HepG2 (cell line): ENCODE measurements around the gene DOCK1. TPM values are rescaled to one million over a fixed set of nuclear protein-coding genes. Genes with fewer than 3 reads are reported as not detected.

Source experiments
- ATAC-seq: fragments of 200-7000 bp; cut with Tn5 transposase; 3 replicates; pipeline ENCODE4 v1.9.1; 2020; ENCODE audit warnings: mild to moderate bottlenecking, moderate library complexity
- BruUV-seq: library from RNA; stranded (reverse); fragments of 400-500 nt; replicated peaks from 2 replicates; lab custom pipeline; 2021; lab: Mats Ljungman, UMichigan
- CTCF ChIA-PET: fragments of 300-600 bp; formaldehyde crosslinking; extraction: SDS; loops from one replicate; lab custom pipeline; 2021; ENCODE audit warnings: low total read pairs, inconsistent platforms, low intra/inter-chr PET ratio; lab: Yijun Ruan, JAX
- POLR2A ChIA-PET: fragments of 350-600 bp; sonication (Branson Sonifier 250); formaldehyde crosslinking; loops from one replicate; lab custom pipeline; 2020; ENCODE audit warnings: antibody characterized with exemption, inconsistent platforms; lab: Yijun Ruan, JAX
- DNase-seq: peaks from one replicate; pipeline ENCODE4 v3.0.0-alpha.2; 2015; ENCODE audit warnings: low spot score
- FAIRE-seq: peaks from 3 replicates; lab custom pipeline; 2011; peaks lifted over from hg19 to GRCh38; lab: Jason Lieb, UNC
- H2AFZ ChIP-seq: one replicate; pipeline ENCODE4 v1.6.1; 2011; ENCODE audit warnings: low read length, inconsistent platforms
- H3K27ac ChIP-seq: fragments of 300-600 bp; 3 replicates; pipeline ENCODE4 v1.8.0; 2011; ENCODE audit warnings: mixed run types, mild to moderate bottlenecking, mixed read lengths, low read length, inconsistent platforms; ENCODE audit not compliant: insufficient read depth; ENCODE audit errors: extremely low read length
- H3K27me3 ChIP-seq, 2 experiments: fragments of 200-600 bp in 1 of 2; 2 replicates in 1 of 2; 3 replicates in 1 of 2; pipeline versions ENCODE4 v1.6.0 to v1.8.0; 2011; ENCODE audit warnings: low read length in 2 of 2, mild to moderate bottlenecking in 2 of 2, moderate library complexity in 2 of 2, inconsistent platforms in 1 of 2; ENCODE audit not compliant: insufficient read depth in 2 of 2, control insufficient read depth in 1 of 2
- H3K36me3 ChIP-seq, 2 experiments: fragments of 200-600 bp in 1 of 2; replicated peaks in 1 of 2; 2 replicates in 1 of 2; 3 replicates in 1 of 2; pipeline versions ENCODE4 v1.5.1 to v1.8.0; 2011; ENCODE audit warnings: low read length in 2 of 2, inconsistent platforms in 1 of 2; ENCODE audit not compliant: insufficient read depth in 2 of 2, control insufficient read depth in 1 of 2
- H3K4me1 ChIP-seq: 2 replicates; pipeline ENCODE4 v1.5.1; 2012; ENCODE audit warnings: low read length, inconsistent platforms; ENCODE audit not compliant: insufficient read depth
- H3K4me2 ChIP-seq: 2 replicates; pipeline ENCODE4 v1.6.0; 2011; ENCODE audit warnings: low read depth, low read length, inconsistent platforms
- H3K4me3 ChIP-seq, 3 experiments: fragments of 200-600 bp in 1 of 3; sonication (generic), shearing (Covaris generic) in 1 of 3; replicated peaks in 1 of 3; 2 replicates each; pipeline ENCODE4 v1.5.1; 2011 to 2016; ENCODE audit warnings: low read length in 3 of 3, inconsistent platforms in 2 of 3, low read depth in 2 of 3, mild to moderate bottlenecking in 2 of 3, control low read depth in 1 of 3, mixed read lengths in 1 of 3; ENCODE audit not compliant: insufficient read depth in 1 of 3
- H3K79me2 ChIP-seq: one replicate; pipeline ENCODE4 v1.6.1; 2011; ENCODE audit warnings: low read length, inconsistent platforms; ENCODE audit not compliant: insufficient read depth
- H3K9ac ChIP-seq: 2 replicates; pipeline ENCODE4 v1.6.0; 2011; ENCODE audit warnings: mild to moderate bottlenecking, low read depth, low read length, inconsistent platforms; ENCODE audit not compliant: insufficient read depth
- H3K9me3 ChIP-seq: 2 replicates; pipeline ENCODE4 v1.5.1; 2012; ENCODE audit warnings: mild to moderate bottlenecking, low read length
- H4K20me1 ChIP-seq: 2 replicates; pipeline ENCODE4 v1.6.0; 2011; ENCODE audit warnings: inconsistent platforms, mild to moderate bottlenecking, low read length, moderate library complexity; ENCODE audit not compliant: insufficient read depth
- ATF7 ChIP-seq, 2 experiments: fragments of 450-650 bp in 1 of 2; sonication (generic) in 1 of 2; formaldehyde crosslinking in 1 of 2; IDR thresholded peaks; 2 replicates each; pipeline versions ENCODE4 v1.4.0 to v1.6.1; 2016 to 2020; ENCODE audit warnings: antibody characterized with exemption in 1 of 2, mild to moderate bottlenecking in 1 of 2, missing genetic modification reagents in 1 of 2
- DR1 ChIP-seq: sonication (generic); formaldehyde crosslinking; IDR thresholded peaks from 2 replicates; pipeline ENCODE4 v1.8.0; 2021; ENCODE audit warnings: mild to moderate bottlenecking, missing genetic modification reagents, inconsistent platforms
- ELF4 ChIP-seq: sonication (generic); formaldehyde crosslinking; IDR thresholded peaks from 2 replicates; pipeline ENCODE4 v1.5.0; 2020; ENCODE audit warnings: missing genetic modification reagents, mild to moderate bottlenecking, moderate library complexity, borderline replicate concordance
- HHEX ChIP-seq: IDR thresholded peaks from 2 replicates; pipeline ENCODE4 v1.6.1; 2016; ENCODE audit warnings: control low read depth
- KAT2B ChIP-seq: fragments of 150-350 bp; IDR thresholded peaks from 2 replicates; pipeline ENCODE4 v1.6.1; 2014; ENCODE audit warnings: low read depth, low read length, borderline replicate concordance
- MAFK ChIP-seq, 2 experiments: IDR thresholded peaks in 1 of 2; conservative IDR thresholded peaks in 1 of 2; 2 replicates each; pipeline ENCODE4 v1.6.1; 2011; ENCODE audit warnings: improper control_type of control experiment in 2 of 2, low read length in 2 of 2
- NFKBIZ ChIP-seq: IDR thresholded peaks from 2 replicates; pipeline ENCODE4 v1.6.1; 2018; ENCODE audit warnings: missing genetic modification reagents, missing compliant biosample characterization
- RCOR2 ChIP-seq: IDR thresholded peaks from 2 replicates; pipeline ENCODE4 v1.6.1; 2016; ENCODE audit warnings: missing biosample characterization, missing genetic modification reagents
- ZBTB21 ChIP-seq: sonication (generic); formaldehyde crosslinking; IDR thresholded peaks from 2 replicates; pipeline ENCODE4 v1.4.0; 2020; ENCODE audit warnings: missing genetic modification reagents
- ZNF17 ChIP-seq: sonication (generic); formaldehyde crosslinking; IDR thresholded peaks from 2 replicates; pipeline ENCODE4 v1.5.0; 2020; ENCODE audit warnings: mild to moderate bottlenecking, missing genetic modification reagents
- ZNF253 ChIP-seq: sonication (generic); formaldehyde crosslinking; IDR thresholded peaks from 2 replicates; pipeline ENCODE4 v1.8.0; 2022; ENCODE audit warnings: mild to moderate bottlenecking, missing genetic modification reagents, borderline replicate concordance
- ZNF3 ChIP-seq: IDR thresholded peaks from 2 replicates; pipeline ENCODE4 v1.7.0; 2017; ENCODE audit warnings: inconsistent platforms
- ZNF317 ChIP-seq: sonication (generic); formaldehyde crosslinking; IDR thresholded peaks from 2 replicates; pipeline ENCODE4 v1.5.0; 2020; ENCODE audit warnings: mild to moderate bottlenecking, missing genetic modification reagents
- ZNF558 ChIP-seq: sonication (generic); formaldehyde crosslinking; IDR thresholded peaks from 2 replicates; pipeline ENCODE4 v1.9.0; 2022; ENCODE audit warnings: mild to moderate bottlenecking, missing genetic modification reagents, borderline replicate concordance
- ZNF572 ChIP-seq: sonication (generic); formaldehyde crosslinking; IDR thresholded peaks from 2 replicates; pipeline ENCODE4 v1.5.1; 2020; ENCODE audit warnings: mild to moderate bottlenecking, missing genetic modification reagents
- WGBS: methylation state at CpG from one replicate; pipeline ENCODE4 v1.1.6; 2017; ENCODE audit warnings: low lambda C conversion rate; 5-methylcytosine and 5-hydroxymethylcytosine counted together
- in situ Hi-C: cut with HindIII; loops from 2 replicates; pipeline ENCODE4 v1.10.0; 2017; ENCODE audit warnings: low pct_unique_long_range_greater_than_20kb; ENCODE audit not compliant: extremely low pct_ligation_motif_present
- intact Hi-C: fragments of 100-400 bp; cut with micrococcal nuclease; formaldehyde crosslinking; loops from one replicate; pipeline ENCODE4 v1.10.0; 2022; ENCODE audit not compliant: unreplicated experiment
- polyA plus RNA-seq, 8 experiments: library from polyadenylated mRNA; depleted of rRNA in 3 of 8; stranded (reverse) in 7 of 8; unstranded in 1 of 8; fragments of >200 nt; fragmentation: Illumina TruSeq in 4 of 8; extraction: Trizol in 4 of 8; gene quantifications; 2 replicates each; pipeline versions ENCODE4 v1.2.1 to v1.2.3, GENCODE V29; 2011 to 2016; ENCODE audit warnings: low read depth in 4 of 8, missing spikeins in 1 of 8, mixed read lengths in 1 of 8; ENCODE audit not compliant: insufficient read depth in 1 of 8
- total RNA-seq, 5 experiments: library from RNA; depleted of rRNA; stranded (reverse); fragments of >200 nt; fragmentation: Illumina TruSeq; extraction: Trizol; gene quantifications; 2 replicates each; pipeline ENCODE4 v1.2.3, GENCODE V29; 2016; ENCODE audit warnings: low read depth in 1 of 5
- TF ChIP-seq, protein P1 (sequence below): sonication (generic); formaldehyde crosslinking; IDR thresholded peaks from 2 replicates; pipeline ENCODE4 v1.5.0; 2020; ENCODE audit warnings: missing genetic modification reagents
- TF ChIP-seq, protein P2 (sequence below), 2 experiments: fragments of 450-650 bp in 1 of 2; sonication (generic) in 1 of 2; formaldehyde crosslinking; IDR thresholded peaks; 2 replicates each; pipeline versions ENCODE4 v1.5.0 to v1.8.0; 2020 to 2022; ENCODE audit warnings: mild to moderate bottlenecking in 1 of 2, missing genetic modification reagents in 1 of 2
- TF ChIP-seq, protein P3 (sequence below): sonication (generic); formaldehyde crosslinking; IDR thresholded peaks from 2 replicates; pipeline ENCODE4 v1.4.0; 2020; ENCODE audit warnings: missing genetic modification reagents

The DOCK1 gene
- total and polyA plus RNA-seq, 2 of the 13 experiments (the other 11 are each of a cell fraction or from before 2014, with no cell fraction given): 8.3 to 25.5 TPM

DNA sequence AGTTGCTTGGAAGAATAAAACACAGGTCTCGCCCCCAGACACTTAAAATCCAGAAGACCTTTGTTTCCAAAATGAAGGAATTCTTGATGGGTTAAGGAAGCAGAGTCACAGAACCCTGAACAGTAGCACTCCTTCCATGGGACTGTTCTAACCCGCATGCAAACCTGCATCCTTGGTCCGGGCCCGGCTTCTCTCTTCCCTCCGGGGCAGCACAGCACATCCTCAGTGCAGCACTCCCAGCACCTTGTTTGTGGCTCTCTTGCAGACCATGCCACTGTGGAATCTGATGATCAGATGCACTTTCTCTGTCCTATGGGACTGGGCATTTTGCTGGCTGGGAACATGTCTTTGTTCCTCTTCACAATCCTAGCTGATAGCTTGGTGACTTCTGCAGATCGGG is 257.6 kb downstream of the DOCK1 start:
- 96% methylated on average over 2 of the region's 6 CpGs for WGBS
- Histone ChIP-seq H4K20me1 (no peaks in the 10 kb centered on the region), H3K27me3 (no peaks in the 10 kb centered on the region), H3K9ac (no peak overlapping the region), H3K4me2 (no peak overlapping the region)
- FAIRE-seq: no peak
- no peak for DNase-seq
- no TSS peak for BruUV-seq
- no peak for TF ChIP-seq ELF4
- no peak for TF ChIP-seq ZNF558
- no peak for TF ChIP-seq ATF7 (IDR thresholded peaks at IDR 0.05)
- TF ChIP-seq ATF7 (CRISPR knock-in tag; IDR thresholded peaks at IDR 0.05): no peak
- no peak for TF ChIP-seq RCOR2 (CRISPR knock-in tag)
- no peak for TF ChIP-seq KAT2B
- TF ChIP-seq, all 625 proteins: peak for 0
- Histone ChIP-seq H3K36me3 (no peaks in the 10 kb centered on the region), H3K27ac (no peak overlapping the region), H3K4me1 (no peaks in the 10 kb centered on the region), H3K9me3 (no peaks in the 10 kb centered on the region), H2AFZ (no peak overlapping the region), H3K79me2 (no peaks in the 10 kb centered on the region), H3K4me3 (no peak overlapping the region)
- intact Hi-C loops: no loop called here
- POLR2A ChIA-PET: no interaction called here
- CTCF ChIA-PET: no interaction called here
- ATAC-seq: no peak
- in situ Hi-C loops: no loop called here

DNA sequence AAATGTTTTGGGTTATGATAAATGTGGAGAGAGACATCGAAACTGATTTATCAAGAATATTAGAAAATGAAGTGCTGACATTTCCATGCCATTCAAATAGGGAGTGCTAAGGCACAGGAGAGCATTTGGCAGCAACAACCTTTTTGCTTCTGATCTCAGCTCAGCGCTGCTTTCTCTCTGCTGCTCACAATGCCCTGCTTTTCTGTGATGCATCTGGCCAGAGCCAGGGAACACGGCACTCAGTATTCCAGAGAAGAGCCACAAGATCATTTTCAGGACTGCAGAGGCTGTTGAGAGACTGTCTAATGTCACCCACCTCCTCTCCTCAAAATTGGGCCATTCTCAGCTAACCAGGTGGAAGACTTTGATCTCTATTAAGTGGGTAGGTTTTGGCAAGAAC is 263.0 kb downstream of the DOCK1 start:
- DNase-seq: no peak
- H3K36me3 ChIP-seq: no peaks in the 10 kb centered on the region
- no peak for FAIRE-seq
- H3K4me2 ChIP-seq: no peak overlapping the region
- ChIA-PET POLR2A (no interaction called here), CTCF (no interaction called here)
- intact Hi-C loops (no loop called here), in situ Hi-C loops (no loop called here)
- ATAC-seq: no peak
- H3K4me3 ChIP-seq: no peak overlapping the region
- WGBS: 83% methylated on average over 3 of the region's 3 CpGs
- no peaks in the 10 kb centered on the region for H3K79me2 ChIP-seq
- no peaks in the 10 kb centered on the region for H3K4me1 ChIP-seq
- no peak overlapping the region for H3K27ac ChIP-seq
- BruUV-seq: no TSS peak
- H2AFZ ChIP-seq: no peak overlapping the region
- H3K27me3 ChIP-seq: no peaks in the 10 kb centered on the region
- H3K9ac ChIP-seq: no peak overlapping the region
- no peaks in the 10 kb centered on the region for H4K20me1 ChIP-seq
- H3K9me3 ChIP-seq: no peaks in the 10 kb centered on the region
- TF ChIP-seq ZNF3 (no peak), ZNF572 (CRISPR knock-in tag) (no peak), ZNF317 (CRISPR knock-in tag) (no peak), NFKBIZ (CRISPR knock-in tag) (no peak), ZNF17 (CRISPR knock-in tag) (no peak), HHEX (CRISPR knock-in tag) (no peak), ZNF253 (CRISPR knock-in tag) (no peak), DR1 (CRISPR knock-in tag) (no peak), ZBTB21 (CRISPR knock-in tag) (no peak), MAFK (conservative IDR thresholded peaks at IDR 0.05 in 1 of 2, IDR thresholded peaks at IDR 0.05 in 1 of 2; ENCODE audit: low read length in 2 of 2) (no peak)
- TF ChIP-seq, protein P1, sequence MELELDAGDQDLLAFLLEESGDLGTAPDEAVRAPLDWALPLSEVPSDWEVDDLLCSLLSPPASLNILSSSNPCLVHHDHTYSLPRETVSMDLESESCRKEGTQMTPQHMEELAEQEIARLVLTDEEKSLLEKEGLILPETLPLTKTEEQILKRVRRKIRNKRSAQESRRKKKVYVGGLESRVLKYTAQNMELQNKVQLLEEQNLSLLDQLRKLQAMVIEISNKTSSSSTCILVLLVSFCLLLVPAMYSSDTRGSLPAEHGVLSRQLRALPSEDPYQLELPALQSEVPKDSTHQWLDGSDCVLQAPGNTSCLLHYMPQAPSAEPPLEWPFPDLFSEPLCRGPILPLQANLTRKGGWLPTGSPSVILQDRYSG (CRISPR knock-in tag): no peak
- TF ChIP-seq, protein P2, sequence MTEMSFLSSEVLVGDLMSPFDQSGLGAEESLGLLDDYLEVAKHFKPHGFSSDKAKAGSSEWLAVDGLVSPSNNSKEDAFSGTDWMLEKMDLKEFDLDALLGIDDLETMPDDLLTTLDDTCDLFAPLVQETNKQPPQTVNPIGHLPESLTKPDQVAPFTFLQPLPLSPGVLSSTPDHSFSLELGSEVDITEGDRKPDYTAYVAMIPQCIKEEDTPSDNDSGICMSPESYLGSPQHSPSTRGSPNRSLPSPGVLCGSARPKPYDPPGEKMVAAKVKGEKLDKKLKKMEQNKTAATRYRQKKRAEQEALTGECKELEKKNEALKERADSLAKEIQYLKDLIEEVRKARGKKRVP (CRISPR knock-in tag; IDR thresholded peaks at IDR 0.05): no peak
- TF ChIP-seq, protein P3, sequence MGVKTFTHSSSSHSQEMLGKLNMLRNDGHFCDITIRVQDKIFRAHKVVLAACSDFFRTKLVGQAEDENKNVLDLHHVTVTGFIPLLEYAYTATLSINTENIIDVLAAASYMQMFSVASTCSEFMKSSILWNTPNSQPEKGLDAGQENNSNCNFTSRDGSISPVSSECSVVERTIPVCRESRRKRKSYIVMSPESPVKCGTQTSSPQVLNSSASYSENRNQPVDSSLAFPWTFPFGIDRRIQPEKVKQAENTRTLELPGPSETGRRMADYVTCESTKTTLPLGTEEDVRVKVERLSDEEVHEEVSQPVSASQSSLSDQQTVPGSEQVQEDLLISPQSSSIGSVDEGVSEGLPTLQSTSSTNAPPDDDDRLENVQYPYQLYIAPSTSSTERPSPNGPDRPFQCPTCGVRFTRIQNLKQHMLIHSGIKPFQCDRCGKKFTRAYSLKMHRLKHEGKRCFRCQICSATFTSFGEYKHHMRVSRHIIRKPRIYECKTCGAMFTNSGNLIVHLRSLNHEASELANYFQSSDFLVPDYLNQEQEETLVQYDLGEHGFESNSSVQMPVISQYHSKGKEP: no peak
